Neuron (in vitro differentiated cells): ENCODE data around the gene SUB1.
"Not testable (repeated sequence)": the region's sequence is repeated elsewhere in the genome, so short reads cannot be mapped to it uniquely, and the experiment has no call there.

Source experiments
- H2AFZ ChIP-seq: one replicate; pipeline ENCODE4 v1.6.1; 2013; ENCODE audit warnings: low read depth, mild to moderate bottlenecking, inconsistent platforms, low read length, moderate library complexity
- H3K27me3 ChIP-seq: one replicate; pipeline ENCODE4 v1.6.1; 2013; ENCODE audit warnings: low read length; ENCODE audit not compliant: insufficient read depth
- H3K36me3 ChIP-seq: one replicate; pipeline ENCODE4 v1.6.1; 2013; ENCODE audit warnings: low read length; ENCODE audit not compliant: insufficient read depth
- H3K4me1 ChIP-seq: one replicate; pipeline ENCODE4 v1.6.1; 2013; ENCODE audit warnings: low read length; ENCODE audit not compliant: insufficient read depth
- H3K4me3 ChIP-seq: 2 replicates; pipeline ENCODE4 v1.5.1; 2013; ENCODE audit warnings: mild to moderate bottlenecking, low read length, moderate library complexity
- H3K9me3 ChIP-seq: one replicate; pipeline ENCODE4 v1.6.1; 2013; ENCODE audit warnings: low read length

Gene SUB1

GRCh38 chr5:32552936-32553335, 32.4 kb upstream of the SUB1 start:
- no peaks in the 10 kb centered on the region for H3K4me1 ChIP-seq
- H2AFZ ChIP-seq, result no peak overlapping the region
- no peaks in the 10 kb centered on the region for H3K27me3 ChIP-seq
- H3K36me3 ChIP-seq, result no peaks in the 10 kb centered on the region
- peaks cover 4% of the 10 kb centered on the region for H3K9me3 ChIP-seq
- no peak overlapping the region for H3K4me3 ChIP-seq

GRCh38 chr5:32554181-32554780, 31.1 kb upstream of the SUB1 start:
- H3K27me3 ChIP-seq, H2AFZ ChIP-seq, H3K36me3 ChIP-seq, H3K9me3 ChIP-seq, H3K4me1 ChIP-seq, H3K4me3 ChIP-seq: not testable (repeated sequence)

GRCh38 chr5:32556543-32556942, 28.8 kb upstream of the SUB1 start:
- not testable (repeated sequence) for H2AFZ ChIP-seq, H3K4me1 ChIP-seq, H3K36me3 ChIP-seq, H3K4me3 ChIP-seq, H3K27me3 ChIP-seq, H3K9me3 ChIP-seq

- Histone ChIP-seq H3K4me3 (no peak overlapping the region), H3K4me1 (peaks cover 9% of the 10 kb centered on the region), H2AFZ (no peak overlapping the region), H3K36me3 (no peaks in the 10 kb centered on the region), H3K27me3 (no peaks in the 10 kb centered on the region), H3K9me3 (no peaks in the 10 kb centered on the region)
Observed at GRCh38 chr5:32559411-32559810, 25.9 kb upstream of the SUB1 start.

- no peak overlapping the region for H3K4me3 ChIP-seq
- H3K4me1 ChIP-seq, result peaks cover 9% of the 10 kb centered on the region
- no peaks in the 10 kb centered on the region for H3K36me3 ChIP-seq
- no peak overlapping the region for H2AFZ ChIP-seq
- H3K9me3 ChIP-seq, result no peaks in the 10 kb centered on the region
- H3K27me3 ChIP-seq, result no peaks in the 10 kb centered on the region
Observed at GRCh38 chr5:32559921-32560320, 25.4 kb upstream of the SUB1 start.

GRCh38 chr5:32562056-32562455, 23.3 kb upstream of the SUB1 start:
- Histone ChIP-seq H3K9me3 (no peaks in the 10 kb centered on the region), H3K27me3 (no peaks in the 10 kb centered on the region), H3K4me3 (no peak overlapping the region), H3K4me1 (peaks cover 9% of the 10 kb centered on the region), H3K36me3 (no peaks in the 10 kb centered on the region), H2AFZ (no peak overlapping the region)

- peaks cover 9% of the 10 kb centered on the region for H3K4me1 ChIP-seq
- no peaks in the 10 kb centered on the region for H3K36me3 ChIP-seq
- no peak overlapping the region for H3K4me3 ChIP-seq
- H3K9me3 ChIP-seq, result no peaks in the 10 kb centered on the region
- no peak overlapping the region for H2AFZ ChIP-seq
- H3K27me3 ChIP-seq, result no peaks in the 10 kb centered on the region
Observed at GRCh38 chr5:32562843-32563242, 22.5 kb upstream of the SUB1 start.

GRCh38 chr5:32563614-32564013, 21.7 kb upstream of the SUB1 start:
- Histone ChIP-seq H3K4me3 (no peak overlapping the region), H3K9me3 (no peaks in the 10 kb centered on the region), H3K4me1 (peaks cover 9% of the 10 kb centered on the region), H3K36me3 (no peaks in the 10 kb centered on the region), H2AFZ (no peak overlapping the region), H3K27me3 (no peaks in the 10 kb centered on the region)

GRCh38 chr5:32565145-32565544, 20.2 kb upstream of the SUB1 start:
- Histone ChIP-seq H3K4me3 (no peak overlapping the region), H3K27me3 (no peaks in the 10 kb centered on the region), H3K9me3 (no peaks in the 10 kb centered on the region), H2AFZ (no peak overlapping the region), H3K36me3 (no peaks in the 10 kb centered on the region), H3K4me1 (peaks cover 9% of the 10 kb centered on the region)

GRCh38 chr5:32566319-32567111, 18.8 kb upstream of the SUB1 start:
- H3K9me3 ChIP-seq, result no peaks in the 10 kb centered on the region
- H3K36me3 ChIP-seq, result no peaks in the 10 kb centered on the region
- H3K27me3 ChIP-seq, result no peaks in the 10 kb centered on the region
- H3K4me1 ChIP-seq, result peaks cover 9% of the 10 kb centered on the region
- H3K4me3 ChIP-seq, result no peak overlapping the region
- no peak overlapping the region for H2AFZ ChIP-seq

- Histone ChIP-seq H3K4me3 (no peak overlapping the region), H3K36me3 (no peaks in the 10 kb centered on the region), H2AFZ (no peak overlapping the region), H3K4me1 (no peaks in the 10 kb centered on the region), H3K27me3 (no peaks in the 10 kb centered on the region), H3K9me3 (no peaks in the 10 kb centered on the region)
Observed at GRCh38 chr5:32571128-32571527, 14.2 kb upstream of the SUB1 start.

- no peak overlapping the region for H3K4me3 ChIP-seq
- H3K27me3 ChIP-seq, result no peaks in the 10 kb centered on the region
- H3K36me3 ChIP-seq, result no peaks in the 10 kb centered on the region
- no peak overlapping the region for H2AFZ ChIP-seq
- peaks cover 5% of the 10 kb centered on the region for H3K4me1 ChIP-seq
- no peaks in the 10 kb centered on the region for H3K9me3 ChIP-seq
Observed at GRCh38 chr5:32572778-32573480, 12.4 kb upstream of the SUB1 start.

- not testable (repeated sequence) for H3K9me3 ChIP-seq, H3K36me3 ChIP-seq, H3K4me1 ChIP-seq, H3K4me3 ChIP-seq, H3K27me3 ChIP-seq, H2AFZ ChIP-seq
Observed at GRCh38 chr5:32573481-32573854, 11.9 kb upstream of the SUB1 start.
